Activated CD4-positive, alpha-beta T cell treated with anti-CD3 and anti-CD28 coated beads for 24 hours (primary cell): Measurements from ENCODE around the gene GCNT3.

Source experiments
- DNase-seq, 2 donors: peaks; one replicate each; pipeline ENCODE4 v3.0.0-alpha.2; 2020; ENCODE audit warnings: low read depth in 2 of 2

Gene GCNT3

GRCh38 chr15:59611276-59612260 lies at the start of gene GCNT3:
GCNT3 (plus strand) TSS chr15:59611783; CDS start chr15:59618239, 6,456 bp downstream.
- no peak for DNase-seq

- no peak for DNase-seq
These were observed 49.0 kb upstream of the GCNT3 start for GRCh38 chr15:59562448-59563186.

- DNase-seq = no peak
These were observed 46.3 kb upstream of the GCNT3 start for GRCh38 chr15:59565299-59565698.

- no peak for DNase-seq
These were observed 44.3 kb upstream of the GCNT3 start for GRCh38 chr15:59567324-59567723.

- DNase-seq = no peak
These were observed 42.1 kb upstream of the GCNT3 start for GRCh38 chr15:59569477-59569876.

GRCh38 chr15:59570315-59570714 lies 41.3 kb upstream of the GCNT3 start:
- no peak for DNase-seq

- no peak for DNase-seq
These were observed 40.0 kb upstream of the GCNT3 start for GRCh38 chr15:59571606-59572005.

- no peak for DNase-seq
These were observed 28.5 kb upstream of the GCNT3 start for GRCh38 chr15:59583088-59583487.

- no peak for DNase-seq
These were observed 24.3 kb upstream of the GCNT3 start for GRCh38 chr15:59587085-59587826.

GRCh38 chr15:59590027-59590426 lies 21.6 kb upstream of the GCNT3 start:
- no peak for DNase-seq

GRCh38 chr15:59591356-59591755 lies 20.2 kb upstream of the GCNT3 start:
- no peak for DNase-seq

GRCh38 chr15:59594493-59594942 lies 17.1 kb upstream of the GCNT3 start:
- no peak for DNase-seq

GRCh38 chr15:59594991-59595390 lies 16.6 kb upstream of the GCNT3 start:
- no peak for DNase-seq

- no peak for DNase-seq
These were observed 16.1 kb upstream of the GCNT3 start for GRCh38 chr15:59595434-59595915.

GRCh38 chr15:59596640-59597039 lies 14.9 kb upstream of the GCNT3 start:
- no peak for DNase-seq

GRCh38 chr15:59598461-59598860 lies 13.1 kb upstream of the GCNT3 start:
- no peak for DNase-seq

- DNase-seq = no peak
These were observed 5.6 kb upstream of the GCNT3 start for GRCh38 chr15:59605994-59606393.

- no peak for DNase-seq
These were observed 1.6 kb upstream of the GCNT3 start for GRCh38 chr15:59609730-59610712.

- no peak for DNase-seq
These were observed 2.6 kb downstream of the GCNT3 start for GRCh38 chr15:59614153-59614552.

GRCh38 chr15:59615661-59616060 lies 4.1 kb downstream of the GCNT3 start:
- no peak for DNase-seq

GRCh38 chr15:59616379-59616778 lies 4.8 kb downstream of the GCNT3 start:
- no peak for DNase-seq
